IPS-NIHi7 (cell line): Measurements from ENCODE around the gene RORB.
A peak's percentile ranks its signal among the peaks of the same experiment; 100 is the strongest.

ENCODE experiments used
- DNase-seq: peaks from one replicate; pipeline ENCODE4 v3.0.0; 2012; ENCODE audit warnings: mixed read lengths; ENCODE audit errors: extremely low spot score

RORB gene

GRCh38 chr9:74496819-74497747, at the start of gene RORB:
TSS of gene RORB (plus strand) at chr9:74497335. CDS start at chr9:74497977, 642 bp downstream.
- DNase-seq = peak; percentile 89

DNA sequence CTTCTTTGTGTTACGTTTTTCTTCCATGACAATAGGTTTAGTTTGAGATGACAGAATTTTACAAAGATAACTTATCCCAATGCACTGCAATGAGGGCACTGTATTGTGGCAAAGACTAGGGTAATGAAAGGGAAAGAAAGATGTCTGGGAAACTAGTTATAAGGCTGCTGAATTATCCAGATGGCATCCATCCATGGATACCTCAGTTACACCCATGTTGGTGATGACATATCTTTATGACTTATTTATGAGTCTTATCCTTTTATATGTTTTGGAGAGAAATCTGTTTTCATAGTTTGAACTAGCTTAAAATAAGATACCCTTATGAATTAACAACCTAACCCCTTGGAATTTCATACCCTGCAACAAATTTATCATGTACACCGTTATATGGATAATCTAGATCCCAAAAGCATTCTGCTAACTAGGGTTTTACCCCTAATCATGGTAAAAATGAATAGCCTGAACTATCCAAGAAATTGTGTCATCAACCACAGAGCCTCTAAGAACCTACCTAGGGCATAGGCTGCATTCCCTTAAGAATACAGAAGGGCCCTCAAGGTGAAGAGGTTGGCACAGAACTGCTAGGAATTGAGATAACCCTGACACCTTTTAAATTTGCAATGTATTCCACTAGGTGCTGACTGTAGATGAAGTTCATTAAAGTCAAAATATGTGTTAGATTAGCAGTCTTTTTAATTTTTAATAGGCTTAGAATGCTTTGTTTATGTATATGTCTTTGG, 49.5 kb upstream of the RORB start:
- DNase-seq = no peak

DNA sequence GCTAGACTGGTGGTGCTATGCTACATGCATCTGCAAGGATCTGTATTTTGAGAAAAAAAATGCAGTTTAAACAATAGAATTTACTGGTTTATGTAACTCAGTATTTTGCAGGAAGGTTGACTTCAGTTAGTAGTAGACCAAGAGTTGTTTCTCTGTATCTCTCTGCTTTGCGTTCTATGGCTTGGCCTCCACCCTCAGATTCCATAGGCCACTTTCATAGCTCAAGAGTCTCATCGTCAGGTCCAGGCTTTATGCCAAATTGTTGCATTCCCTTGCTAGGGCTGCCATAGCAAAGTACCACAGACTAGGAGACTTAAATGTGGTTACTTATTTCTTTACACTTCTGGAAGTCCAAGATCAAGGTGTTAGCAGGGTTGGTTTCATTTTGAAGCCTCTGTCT, 48.1 kb upstream of the RORB start:
- DNase-seq = no peak

- DNase-seq = no peak
Measured at GRCh38 chr9:74458832-74459231, 38.3 kb upstream of the RORB start.

- DNase-seq = no peak
Measured at GRCh38 chr9:74463825-74464224, 33.3 kb upstream of the RORB start.

GRCh38 chr9:74478606-74479005, 18.5 kb upstream of the RORB start:
- DNase-seq = no peak

DNA sequence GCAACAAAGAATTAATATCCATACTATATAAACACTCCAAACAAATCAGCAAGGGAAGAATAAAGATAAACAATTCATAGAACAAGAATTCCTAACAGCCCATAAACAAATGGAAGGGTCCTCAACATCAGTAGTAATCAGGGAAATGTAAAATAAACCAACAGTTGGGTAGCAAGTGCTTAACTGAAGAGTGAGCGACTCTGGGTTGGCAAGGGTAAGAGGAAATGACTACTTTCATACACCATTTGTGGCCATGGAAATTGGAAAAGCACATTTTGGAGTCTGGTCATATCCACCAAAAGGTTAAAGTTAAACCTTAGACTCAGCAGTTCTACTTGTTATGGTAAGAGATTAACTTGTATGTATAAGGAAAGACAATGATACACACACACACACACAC, 17.4 kb upstream of the RORB start:
- DNase-seq = no peak

DNA sequence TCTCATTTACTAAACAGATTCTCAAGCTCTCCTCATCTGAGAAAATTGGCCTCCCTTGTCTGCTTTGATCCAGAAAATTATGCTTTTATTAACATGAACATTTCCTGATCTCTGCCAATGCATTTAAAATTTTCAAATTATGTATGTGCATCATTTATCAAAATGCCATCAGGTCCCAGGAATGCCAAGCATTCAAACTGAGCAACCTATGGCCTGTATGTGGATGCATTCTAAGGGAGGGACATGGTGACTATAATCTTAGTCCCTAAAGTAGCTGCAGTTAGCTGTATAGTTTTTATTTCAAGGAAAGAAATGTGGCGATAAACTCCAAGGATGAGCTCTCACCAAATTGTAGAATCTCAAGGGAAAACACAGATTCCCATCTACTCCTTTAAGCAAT, 9.7 kb upstream of the RORB start:
- no peak for DNase-seq

GRCh38 chr9:74493512-74493911, 3.6 kb upstream of the RORB start:
- DNase-seq = peak; percentile 22

GRCh38 chr9:74494490-74494889, 2.6 kb upstream of the RORB start:
- no peak for DNase-seq

DNA sequence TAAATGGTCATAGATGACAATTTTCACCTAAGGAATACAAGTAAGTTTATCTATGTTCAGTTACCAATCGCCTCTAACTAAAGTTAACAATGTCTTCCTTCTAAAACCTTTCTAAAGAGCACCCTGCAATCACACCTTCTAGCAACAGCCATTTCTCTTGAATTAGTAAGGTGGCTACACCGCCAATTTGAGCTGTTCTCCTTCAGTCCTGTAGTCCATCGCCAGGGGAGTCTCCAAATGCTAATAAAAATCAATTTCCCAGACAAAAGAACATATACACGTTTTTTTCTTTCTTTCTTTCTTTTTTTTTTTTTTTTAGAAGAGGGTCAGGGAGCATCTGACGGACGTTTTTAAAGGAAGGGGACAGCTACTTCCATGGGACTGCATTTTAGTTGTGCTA, 729 bp upstream of the RORB start:
- DNase-seq = peak; percentile 10

- DNase-seq = peak; percentile 31
Measured at GRCh38 chr9:74497748-74498620, 849 bp downstream of the RORB start.

DNA sequence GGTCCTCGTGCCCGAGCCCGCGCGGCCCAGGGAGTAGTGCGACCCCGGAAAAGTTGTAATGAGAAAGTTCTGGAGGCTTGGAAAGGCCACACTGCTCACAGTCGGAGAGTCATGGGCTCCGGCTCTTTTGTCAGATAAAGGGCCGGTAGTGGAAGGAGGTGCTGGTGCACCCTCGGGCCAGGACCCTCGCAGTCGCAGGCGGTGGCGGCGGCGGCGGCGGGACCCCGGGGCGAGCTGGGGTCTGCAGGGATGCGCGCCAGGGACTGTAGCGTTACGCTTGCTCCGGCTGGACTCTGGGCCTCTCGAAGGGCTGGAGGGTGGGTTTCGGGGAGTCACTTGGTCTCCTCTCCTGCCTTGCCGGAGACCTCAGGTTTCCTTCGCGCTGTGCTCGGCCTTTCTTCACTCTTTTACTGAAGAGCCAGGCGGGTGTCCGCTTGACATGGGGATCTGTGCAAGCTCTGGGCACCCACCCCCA, 1.5 kb downstream of the RORB start:
- DNase-seq = peak; percentile 14

DNA sequence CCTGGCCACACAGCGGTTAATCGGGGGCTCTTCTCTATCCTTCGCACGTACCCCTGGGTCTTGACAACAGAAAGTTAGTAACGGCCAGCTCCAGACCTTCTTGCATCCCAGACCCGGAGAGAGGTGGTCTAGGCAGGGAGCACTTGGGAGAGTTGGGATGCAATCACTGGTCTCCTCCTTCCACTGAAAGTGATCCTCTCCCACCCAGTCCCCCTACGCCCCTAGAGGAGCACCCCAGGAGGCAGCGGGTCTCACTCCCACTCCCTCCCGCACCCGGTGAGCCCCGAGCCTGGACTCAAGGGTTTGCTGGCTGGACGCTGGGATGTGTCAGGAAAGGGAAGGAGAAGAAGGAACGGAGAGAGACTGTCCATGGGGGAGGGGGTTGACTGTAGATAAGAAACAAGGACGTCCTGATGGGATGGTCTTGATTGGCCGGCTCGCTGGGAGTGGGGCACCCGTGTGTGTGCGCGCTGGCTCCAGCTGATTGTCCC, 2.0 kb downstream of the RORB start:
- peak; percentile 10 for DNase-seq

DNA sequence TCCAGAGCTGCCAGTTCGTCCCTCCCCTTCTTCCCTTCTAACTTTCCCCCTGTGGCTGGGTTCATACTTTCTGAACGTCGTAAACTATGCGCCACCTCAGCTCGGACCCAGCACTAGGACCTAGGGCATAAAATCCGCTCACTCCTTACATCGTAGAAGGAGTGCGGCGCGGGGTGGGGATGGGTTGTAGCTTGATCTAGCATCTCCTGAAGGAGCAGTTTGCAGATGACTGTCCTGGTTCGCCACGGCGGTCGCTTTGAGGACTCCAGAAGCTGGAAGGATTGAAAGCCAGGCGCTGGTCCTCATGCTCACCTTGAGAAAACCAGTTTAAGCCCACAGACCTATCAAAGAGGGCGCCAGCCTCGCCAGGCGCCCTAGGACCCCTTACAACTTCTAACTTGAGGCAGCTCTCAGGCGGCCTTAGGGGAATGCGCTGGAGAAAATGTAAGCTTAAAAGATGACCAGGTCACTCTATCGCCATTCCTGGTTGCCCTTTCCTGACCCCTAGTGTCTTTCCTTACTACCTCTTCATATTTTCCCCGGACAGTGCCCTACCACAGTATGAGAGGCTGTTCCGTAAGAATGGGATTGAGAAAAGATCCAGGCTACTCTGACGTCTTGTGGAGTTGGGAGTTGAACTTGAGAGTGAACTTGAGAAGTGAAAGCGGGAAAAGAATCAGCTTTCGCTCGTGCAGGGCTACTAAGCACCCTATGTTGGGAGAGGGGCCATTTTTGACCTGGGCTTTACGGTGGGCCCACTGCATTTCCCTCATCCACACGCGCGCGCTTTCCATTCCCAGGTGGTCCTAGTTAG, 2.8 kb downstream of the RORB start:
- peak; percentile 10 for DNase-seq

- DNase-seq = peak; percentile 23
Measured at GRCh38 chr9:74500584-74500924, 3.4 kb downstream of the RORB start.

DNA sequence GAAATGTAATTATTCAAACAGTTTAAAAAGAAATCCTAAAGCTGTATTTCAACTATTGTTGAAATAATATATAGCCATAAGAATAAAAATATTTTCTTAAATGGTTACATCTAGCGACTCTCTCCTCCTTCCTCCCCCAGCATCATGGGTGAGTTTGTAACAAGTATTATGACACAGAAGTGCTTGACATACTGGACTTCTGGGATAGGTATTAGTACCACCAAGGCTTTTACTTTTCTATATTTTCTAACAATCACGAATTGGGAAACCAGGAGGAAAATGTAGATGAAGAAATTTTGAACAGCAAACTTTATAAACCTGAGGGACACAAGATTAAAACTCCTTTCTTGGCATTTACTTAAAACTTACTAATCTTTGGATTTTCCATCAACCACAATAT, 4.4 kb downstream of the RORB start:
- DNase-seq = no peak

- no peak for DNase-seq
Measured at GRCh38 chr9:74503219-74503618, 6.1 kb downstream of the RORB start.

DNA sequence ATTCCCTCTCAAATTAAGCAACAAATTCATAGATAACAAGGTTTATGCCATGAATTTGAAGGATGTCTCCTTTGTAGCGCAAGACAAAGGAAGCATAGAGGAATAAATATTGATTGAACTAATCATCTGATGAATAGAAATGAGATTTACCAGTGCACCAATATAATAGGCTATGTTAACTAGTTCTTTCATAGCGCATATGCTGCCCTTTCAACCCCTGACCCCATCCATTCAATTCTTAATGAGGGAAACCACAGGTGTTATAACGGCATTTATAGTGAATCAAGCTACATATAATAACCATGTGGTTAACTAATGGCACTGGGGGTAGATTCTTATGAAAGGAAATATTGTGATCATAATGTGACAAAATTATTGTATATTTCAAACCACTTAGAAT, 6.5 kb downstream of the RORB start:
- no peak for DNase-seq

- no peak for DNase-seq
Measured at GRCh38 chr9:74511333-74511732, 14.2 kb downstream of the RORB start.

DNA sequence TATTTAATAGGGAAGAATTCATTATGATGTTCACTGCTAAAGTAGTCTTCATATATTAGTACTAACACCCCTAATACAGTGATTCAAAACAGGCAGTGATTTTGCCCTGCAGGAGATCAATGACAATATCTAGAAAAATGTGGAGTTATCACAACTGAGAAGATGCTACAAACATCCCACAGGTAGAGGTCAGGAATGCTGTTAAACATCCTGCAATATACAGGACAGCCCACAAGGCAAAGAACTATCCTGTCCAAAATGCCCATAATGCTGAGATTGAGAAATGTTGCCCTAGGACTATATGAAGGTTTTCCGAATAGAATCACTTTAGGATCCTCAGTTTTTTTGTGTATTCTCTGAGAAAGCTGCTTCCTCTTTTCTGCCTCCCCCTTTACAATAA, 15.3 kb downstream of the RORB start:
- no peak for DNase-seq
